AG04449 (cell line): Measurements from ENCODE around the gene ERMARD.

Experiments used
- CTCF ChIA-PET: fragments of 350-600 bp; formaldehyde crosslinking; extraction: SDS; loops from one replicate; lab custom pipeline; 2021; ENCODE audit warnings: antibody characterized with exemption; lab: Yijun Ruan, JAX
- POLR2A ChIA-PET: fragments of 400-600, 350-600 bp; formaldehyde crosslinking; extraction: SDS; loops from one replicate; lab custom pipeline; 2020; ENCODE audit warnings: antibody characterized with exemption, inconsistent platforms; lab: Yijun Ruan, JAX
- DNase-seq: peaks from one replicate; pipeline ENCODE4 v3.0.0-alpha.2; 2010; ENCODE audit warnings: low read depth, low spot score
- H3K4me3 ChIP-seq: 2 replicates; pipeline ENCODE4 v1.5.1; 2011; ENCODE audit warnings: low read depth, mild to moderate bottlenecking, control low read depth, low read length
- TF ChIP-seq, protein P1 (sequence below): IDR thresholded peaks from one replicate; pipeline ENCODE4 v1.5.1; 2011; ENCODE audit warnings: mild to moderate bottlenecking, moderate library complexity, low read length, control low read depth, inconsistent platforms; ENCODE audit not compliant: insufficient read depth; ENCODE audit errors: missing control alignments

ERMARD gene

GRCh38 chr6:169789146-169789943 lies 37.9 kb downstream of the ERMARD start:
- CTCF ChIA-PET, result interaction anchor here (0.8 to 4.8 kb wide), 31 partner anchors 8 to 795 kb away, joined by 3 to 156 read pairs (median 6); partner anchors contain the start of gene PDCD2
- POLR2A ChIA-PET, result interaction anchor here (1.1 kb wide), 1 partner anchor 743 kb away, joined by 3 read pairs; no protein-coding TSS in a partner anchor
- TF ChIP-seq, protein P1, sequence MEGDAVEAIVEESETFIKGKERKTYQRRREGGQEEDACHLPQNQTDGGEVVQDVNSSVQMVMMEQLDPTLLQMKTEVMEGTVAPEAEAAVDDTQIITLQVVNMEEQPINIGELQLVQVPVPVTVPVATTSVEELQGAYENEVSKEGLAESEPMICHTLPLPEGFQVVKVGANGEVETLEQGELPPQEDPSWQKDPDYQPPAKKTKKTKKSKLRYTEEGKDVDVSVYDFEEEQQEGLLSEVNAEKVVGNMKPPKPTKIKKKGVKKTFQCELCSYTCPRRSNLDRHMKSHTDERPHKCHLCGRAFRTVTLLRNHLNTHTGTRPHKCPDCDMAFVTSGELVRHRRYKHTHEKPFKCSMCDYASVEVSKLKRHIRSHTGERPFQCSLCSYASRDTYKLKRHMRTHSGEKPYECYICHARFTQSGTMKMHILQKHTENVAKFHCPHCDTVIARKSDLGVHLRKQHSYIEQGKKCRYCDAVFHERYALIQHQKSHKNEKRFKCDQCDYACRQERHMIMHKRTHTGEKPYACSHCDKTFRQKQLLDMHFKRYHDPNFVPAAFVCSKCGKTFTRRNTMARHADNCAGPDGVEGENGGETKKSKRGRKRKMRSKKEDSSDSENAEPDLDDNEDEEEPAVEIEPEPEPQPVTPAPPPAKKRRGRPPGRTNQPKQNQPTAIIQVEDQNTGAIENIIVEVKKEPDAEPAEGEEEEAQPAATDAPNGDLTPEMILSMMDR, result no peak
- no peak for DNase-seq
- peak overlapping the region; percentile 70 for H3K4me3 ChIP-seq

DNA sequence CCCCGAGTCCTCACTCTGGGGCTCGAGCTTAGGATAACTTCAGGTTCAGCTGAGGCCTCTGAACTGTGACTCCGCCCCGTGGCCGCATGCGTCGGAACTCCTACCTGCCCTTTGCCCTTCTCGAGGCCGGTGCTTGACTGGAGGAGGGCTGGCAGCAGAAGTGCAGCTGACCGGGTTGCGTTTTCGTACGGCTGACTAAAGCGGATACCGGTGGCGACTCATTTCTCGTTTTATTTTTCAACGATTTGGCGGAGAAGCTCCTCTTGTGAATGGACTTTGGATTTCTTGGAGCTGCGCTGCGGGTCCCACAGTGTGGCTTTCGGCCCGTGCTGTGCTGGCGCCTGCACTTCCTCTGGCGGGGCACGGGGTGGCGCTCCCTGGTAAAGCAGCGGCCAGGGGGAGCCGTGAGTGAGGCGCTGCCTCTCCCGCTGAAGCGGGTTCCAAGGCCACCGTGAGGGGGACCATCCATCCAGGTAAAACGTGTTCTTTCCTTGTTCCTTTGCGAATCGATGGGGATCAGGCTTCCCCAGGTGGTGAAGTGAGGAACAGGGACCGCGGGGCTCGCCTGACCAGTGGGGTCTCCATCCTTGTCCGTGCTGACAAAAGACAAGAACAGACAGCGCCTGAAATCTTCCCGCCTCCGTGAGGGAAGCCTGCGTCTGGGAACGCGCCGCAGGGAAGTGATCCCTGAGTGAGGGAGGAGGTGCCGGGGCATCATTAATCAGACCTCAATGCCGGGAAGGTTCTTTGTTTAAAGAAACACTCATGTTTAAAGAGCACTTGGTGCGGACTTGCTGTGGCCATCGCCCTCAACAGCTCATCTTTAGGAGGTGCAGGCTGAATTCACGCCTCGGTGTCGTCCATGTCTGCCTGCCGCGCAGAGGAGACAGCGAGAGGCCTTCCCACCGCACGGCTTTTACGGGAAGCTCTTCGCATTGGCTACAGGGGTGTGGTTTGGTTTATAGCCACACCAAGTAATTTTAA lies 38.8 kb downstream of the ERMARD start:
- ChIA-PET CTCF (interaction anchor here (0.8 to 4.8 kb wide), 36 partner anchors 8 to 794 kb away, joined by 3 to 156 read pairs (median 5); partner anchors contain the start of gene PDCD2), POLR2A (interaction anchor here (1.1 kb wide), 1 partner anchor 742 kb away, joined by 3 read pairs; no protein-coding TSS in a partner anchor)
- DNase-seq, result no peak

GRCh38 chr6:169791721-169792131 lies 40.3 kb downstream of the ERMARD start:
- no peak overlapping the region for H3K4me3 ChIP-seq
- CTCF ChIA-PET, result interaction anchor here (1.0 to 4.6 kb wide), 6 partner anchors 725 to 753 kb away, joined by 4 to 156 read pairs (median 16); no protein-coding TSS in a partner anchor
- TF ChIP-seq, protein P1, result no peak
- no peak for DNase-seq
- POLR2A ChIA-PET, result no interaction called here

More for the DNA sequence above, 38.8 kb downstream of the ERMARD start:
- TF ChIP-seq, protein P1, result peak; percentile 99
- peak overlapping the region; percentile 70 for H3K4me3 ChIP-seq

DNA sequence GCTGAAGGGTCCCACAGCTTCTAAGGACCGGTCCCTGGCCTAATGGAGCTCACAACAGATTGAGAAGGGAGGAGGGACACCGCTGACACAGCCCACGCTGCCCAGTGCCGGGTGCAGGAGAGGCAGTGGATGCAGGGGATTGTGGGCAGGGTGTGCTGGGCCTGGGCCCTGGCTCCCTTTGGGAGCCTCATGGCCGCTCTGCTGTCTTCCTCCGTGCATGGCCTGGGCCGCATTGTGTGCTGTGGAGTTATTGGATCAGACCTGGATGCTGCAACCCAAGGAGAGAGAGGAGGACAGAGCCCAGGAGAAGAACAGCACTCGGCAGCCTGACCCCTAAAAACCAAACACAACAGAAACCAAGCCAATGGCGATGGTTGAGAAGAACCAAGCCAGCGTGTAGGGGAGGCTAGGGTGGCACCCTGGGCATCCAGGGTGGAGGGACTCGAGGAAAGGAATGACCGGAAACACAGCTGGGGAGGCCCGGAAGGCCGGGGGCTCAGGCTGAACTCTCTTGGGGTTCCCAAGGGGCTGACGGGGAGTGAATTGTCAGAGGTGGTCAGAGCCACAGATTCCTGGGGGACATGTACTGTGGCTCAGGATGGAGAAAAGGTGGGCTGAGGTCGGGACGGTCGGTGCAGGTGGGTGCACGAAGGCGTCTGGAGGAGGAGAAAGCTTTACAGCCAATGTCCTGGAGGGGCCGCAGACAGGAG lies 41.0 kb downstream of the ERMARD start:
- CTCF ChIA-PET, result interaction anchor here (1.4 to 3.4 kb wide), 3 partner anchors 12 to 736 kb away, joined by 5 to 28 read pairs (median 5); no protein-coding TSS in a partner anchor
- no peak for DNase-seq
- TF ChIP-seq, protein P1, result no peak
- POLR2A ChIA-PET, result no interaction called here
- no peak overlapping the region for H3K4me3 ChIP-seq

DNA sequence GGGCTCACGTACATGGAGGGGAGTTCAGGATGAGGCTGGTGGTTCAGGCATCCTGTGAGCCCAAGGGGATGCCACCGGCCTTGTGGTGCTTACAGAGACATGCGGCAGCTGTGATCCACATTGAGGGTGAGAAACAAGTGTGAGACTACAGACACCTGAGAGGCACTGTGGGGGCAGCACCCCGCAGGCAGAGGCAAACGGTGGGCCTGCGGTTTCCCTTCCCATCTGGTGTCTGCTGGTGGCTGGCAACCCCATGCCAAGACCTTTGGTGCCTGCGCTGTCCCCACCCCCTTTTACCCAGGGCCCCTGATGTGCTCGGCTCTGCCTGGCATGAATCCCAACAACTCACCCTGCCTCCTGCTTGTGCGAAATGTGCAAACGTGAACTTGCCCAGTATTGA lies 42.0 kb downstream of the ERMARD start:
- CTCF ChIA-PET, result interaction anchor here (0.6 to 3.4 kb wide), 4 partner anchors 11 to 786 kb away, joined by 3 to 28 read pairs (median 8); no protein-coding TSS in a partner anchor
- no peak overlapping the region for H3K4me3 ChIP-seq
- TF ChIP-seq, protein P1, result no peak
- POLR2A ChIA-PET, result interaction anchor here (0.7 kb wide), 1 partner anchor 10 kb away, joined by 4 read pairs; no protein-coding TSS in a partner anchor
- DNase-seq, result no peak
